ENCODE results near the gene RALGPS1. TPM values are rescaled to one million over a fixed set of nuclear protein-coding genes. Genes with fewer than 3 reads are reported as not detected.

The RALGPS1 gene
- total RNA-seq, 5 donors from 2014 or later (not counting 1 experiment from before 2014, with no cell fraction given) = 7.3 to 13.9 (median 9.4) TPM

- no peaks in the 10 kb centered on the region for H3K36me3 Mint-ChIP-seq
- peaks cover 4 to 21% of the 10 kb centered on the region in 2 donors for H3K27me3 Mint-ChIP-seq
- H3K9me3 Mint-ChIP-seq = no peaks in the 10 kb centered on the region
- no peaks in the 10 kb centered on the region for H3K36me3 ChIP-seq (ENCODE audit: control insufficient read depth in 2 of 2, extremely low read depth in 1 of 2, insufficient read depth in 1 of 2, low read length in 1 of 2)
- CTCF ChIA-PET = no interaction called here
- H3K27ac Mint-ChIP-seq = no peak overlapping the region
- no peak overlapping the region for H3K27ac ChIP-seq (ENCODE audit: low read length)
- ATAC-seq (replicated peaks in 1 of 4) (no peak), DNase-seq (no peak)
- H3K27me3 ChIP-seq (replicated peaks in 1 of 2; ENCODE audit: control insufficient read depth in 2 of 2, extremely low read depth in 1 of 2, insufficient read depth in 2 of 2, low read length in 1 of 2) = peaks cover 0 to 2% of the 10 kb centered on the region in 2 experiments
- H3K4me3 Mint-ChIP-seq = no peak overlapping the region
- H3K4me3 ChIP-seq (ENCODE audit: control insufficient read depth in 1 of 2, extremely low read depth in 1 of 2, low read length in 1 of 2) = no peak overlapping the region
- WGBS (ENCODE audit: insufficient coverage) = 94% methylated on average over 2 of the region's 5 CpGs
- no peaks in the 10 kb centered on the region for H3K4me1 ChIP-seq (ENCODE audit: control insufficient read depth in 1 of 2, extremely low read depth in 1 of 2, insufficient read depth in 2 of 2, low read length in 2 of 2)
- H3K4me1 Mint-ChIP-seq = no peaks in the 10 kb centered on the region
- POLR2A ChIA-PET = no interaction called here
- H3K9me3 ChIP-seq = no peaks in the 10 kb centered on the region
Observed at GRCh38 chr9:127267793-127268525, 353.4 kb downstream of the RALGPS1 start.

DNA sequence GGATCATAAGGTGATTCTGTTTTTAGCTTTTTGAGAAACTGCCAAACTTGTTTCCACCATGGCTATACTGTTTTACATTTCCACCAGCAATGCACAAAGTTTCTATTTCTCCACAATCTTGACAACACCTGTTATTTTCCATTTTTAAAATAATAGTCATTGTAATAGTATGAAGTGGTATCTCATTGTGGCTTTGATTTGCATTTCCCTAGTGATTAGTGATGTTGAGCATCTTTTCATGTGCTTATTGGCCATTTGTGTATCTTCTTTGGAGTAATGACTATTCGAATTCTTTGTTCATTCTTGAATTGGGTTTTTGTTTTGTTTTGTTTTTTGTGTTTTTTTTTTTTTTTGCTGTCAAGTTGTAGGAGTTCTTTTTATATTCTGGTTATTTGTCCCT is 354.9 kb downstream of the RALGPS1 start:
- peaks cover 6 to 21% of the 10 kb centered on the region in 2 donors for H3K27me3 Mint-ChIP-seq
- H3K4me3 Mint-ChIP-seq = no peak overlapping the region
- H3K27ac ChIP-seq (ENCODE audit: low read length) = no peak overlapping the region

More for the DNA sequence above, 354.9 kb downstream of the RALGPS1 start:
- Mint-ChIP-seq H3K9me3 (no peaks in the 10 kb centered on the region), H3K4me1 (no peaks in the 10 kb centered on the region), H3K27ac (no peak overlapping the region), H3K36me3 (no peaks in the 10 kb centered on the region)
- ChIA-PET CTCF (interaction anchor here in 1 of 2 donors (0.7 kb wide), 1 partner anchor 496 kb away, joined by 3 read pairs; no protein-coding TSS in a partner anchor), POLR2A (interaction anchor here in 1 of 2 donors (0.7 kb wide), 1 partner anchor 11 kb away, joined by 3 read pairs; no protein-coding TSS in a partner anchor)
- no CpG with 5 or more reads among the region's 1 CpG for WGBS (ENCODE audit: insufficient coverage)
- no peaks in the 10 kb centered on the region for H3K36me3 ChIP-seq (ENCODE audit: control insufficient read depth in 2 of 2, extremely low read depth in 1 of 2, insufficient read depth in 1 of 2, low read length in 1 of 2)
- H3K4me3 ChIP-seq (ENCODE audit: control insufficient read depth in 1 of 2, extremely low read depth in 1 of 2, low read length in 1 of 2) = no peak overlapping the region
- H3K4me1 ChIP-seq (ENCODE audit: control insufficient read depth in 1 of 2, extremely low read depth in 1 of 2, insufficient read depth in 2 of 2, low read length in 2 of 2) = no peaks in the 10 kb centered on the region
- H3K9me3 ChIP-seq = no peaks in the 10 kb centered on the region
- no peak for ATAC-seq (replicated peaks in 1 of 4)
- peaks cover 0 to 2% of the 10 kb centered on the region in 2 experiments for H3K27me3 ChIP-seq (replicated peaks in 1 of 2; ENCODE audit: control insufficient read depth in 2 of 2, extremely low read depth in 1 of 2, insufficient read depth in 2 of 2, low read length in 1 of 2)
- no peak for DNase-seq

Other genes starting within 250 kb of the RALGPS1 start
- 10 to 100 TPM; 16.1 to 53.3 (median 20.4) TPM for gene ZBTB43, start 109.7 kb upstream of the RALGPS1 start, total RNA-seq
- gene ZBTB34, start 54.1 kb upstream of the RALGPS1 start, total RNA-seq = 1 to 10 TPM; 5.4 to 8.7 (median 7.9) TPM
- under 1 TPM in 3 of 5 donors, not detected in 2; 0.10 to 0.82 (median 0.13) TPM for gene ANGPTL2, start 207.9 kb downstream of the RALGPS1 start, total RNA-seq